PC-9 (cell line): ENCODE results near the gene SLC7A5.

Experiments used
- EZH2 ChIP-seq: fragments of 200-600 bp; sonication (generic); IDR thresholded peaks from 2 replicates; pipeline ENCODE4 v1.8.0; 2017; ENCODE audit warnings: antibody characterized with exemption, low read depth
- TF ChIP-seq, protein P1 (sequence below): fragments of 200-600 bp; sonication (generic); conservative IDR thresholded peaks from 2 replicates; pipeline ENCODE4 v1.6.1; 2017; ENCODE audit warnings: mixed run types, antibody characterized with exemption, mild to moderate bottlenecking, moderate library complexity

DNA sequence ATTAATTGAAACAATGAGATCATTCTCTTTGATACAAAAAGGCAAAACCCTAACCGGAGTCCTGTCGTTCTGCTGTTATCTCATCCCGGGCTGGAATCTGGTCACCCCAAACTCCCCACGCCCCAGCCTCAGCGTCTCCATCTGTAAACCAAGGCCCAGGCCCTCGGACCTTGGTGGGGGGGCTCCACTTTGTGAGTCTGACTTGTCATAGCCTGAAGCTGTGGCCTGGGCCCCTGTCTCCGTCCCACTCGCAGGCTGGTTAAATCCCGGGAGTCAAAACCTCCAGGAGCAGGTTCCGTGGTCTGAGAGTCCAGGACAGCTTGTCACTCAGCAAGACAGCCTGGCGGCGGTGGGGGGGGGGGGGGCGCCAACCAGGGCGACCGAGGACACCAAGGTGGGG lies 50.0 kb downstream of the SLC7A5 start:
- TF ChIP-seq, protein P1, sequence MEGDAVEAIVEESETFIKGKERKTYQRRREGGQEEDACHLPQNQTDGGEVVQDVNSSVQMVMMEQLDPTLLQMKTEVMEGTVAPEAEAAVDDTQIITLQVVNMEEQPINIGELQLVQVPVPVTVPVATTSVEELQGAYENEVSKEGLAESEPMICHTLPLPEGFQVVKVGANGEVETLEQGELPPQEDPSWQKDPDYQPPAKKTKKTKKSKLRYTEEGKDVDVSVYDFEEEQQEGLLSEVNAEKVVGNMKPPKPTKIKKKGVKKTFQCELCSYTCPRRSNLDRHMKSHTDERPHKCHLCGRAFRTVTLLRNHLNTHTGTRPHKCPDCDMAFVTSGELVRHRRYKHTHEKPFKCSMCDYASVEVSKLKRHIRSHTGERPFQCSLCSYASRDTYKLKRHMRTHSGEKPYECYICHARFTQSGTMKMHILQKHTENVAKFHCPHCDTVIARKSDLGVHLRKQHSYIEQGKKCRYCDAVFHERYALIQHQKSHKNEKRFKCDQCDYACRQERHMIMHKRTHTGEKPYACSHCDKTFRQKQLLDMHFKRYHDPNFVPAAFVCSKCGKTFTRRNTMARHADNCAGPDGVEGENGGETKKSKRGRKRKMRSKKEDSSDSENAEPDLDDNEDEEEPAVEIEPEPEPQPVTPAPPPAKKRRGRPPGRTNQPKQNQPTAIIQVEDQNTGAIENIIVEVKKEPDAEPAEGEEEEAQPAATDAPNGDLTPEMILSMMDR = no peak
- no peak for TF ChIP-seq EZH2
